Measurements from ENCODE around the gene LENG9. TPM values are rescaled to one million over a fixed set of nuclear protein-coding genes. Genes with fewer than 3 reads are reported as not detected.
"Not testable (repeated sequence)": the region's sequence is repeated elsewhere in the genome, so short reads cannot be mapped to it uniquely, and the experiment has no call there.

The LENG9 gene
- 18.1 TPM for total RNA-seq (ENCODE audit: insufficient read depth, low replicate concordance)

DNA sequence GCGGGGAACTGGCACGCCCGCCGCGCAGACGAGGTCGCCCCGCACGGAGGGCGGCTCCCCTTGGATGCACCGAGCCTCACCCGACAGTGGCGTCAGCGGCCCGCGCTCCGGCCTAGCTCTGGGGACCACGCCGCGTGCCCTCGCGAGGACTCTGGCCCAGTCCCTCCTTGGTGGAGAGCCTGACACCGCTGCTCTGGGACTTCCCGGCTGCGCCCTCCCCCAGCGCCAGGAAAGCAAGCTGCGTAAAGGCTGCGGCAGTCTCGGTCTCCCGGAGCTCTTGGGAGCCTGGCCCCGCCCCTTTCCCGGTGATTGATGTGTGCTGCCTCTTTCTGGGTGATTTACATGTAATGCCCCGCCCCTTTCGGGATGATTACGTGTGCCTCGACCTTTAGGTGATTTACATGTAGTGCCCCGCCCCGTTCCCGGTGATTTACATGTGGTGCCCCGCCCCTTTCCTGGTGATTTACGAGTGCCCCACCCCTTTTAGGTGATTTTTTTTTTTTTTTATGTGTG is at the start of gene LENG9:
LENG9 (minus strand) TSS at position 248 of the 513 bp plus-strand sequence. CDS start 252 bp downstream, outside the sequence.
- peak; percentile 99 for DNase-seq (ENCODE audit: low spot score)

GRCh38 chr19:54509200-54509940 is 45.8 kb upstream of the LENG9 start:
- not testable (repeated sequence) for DNase-seq (ENCODE audit: low spot score)

GRCh38 chr19:54508487-54508886 is 44.9 kb upstream of the LENG9 start:
- DNase-seq (ENCODE audit: low spot score) = not testable (repeated sequence)

DNA sequence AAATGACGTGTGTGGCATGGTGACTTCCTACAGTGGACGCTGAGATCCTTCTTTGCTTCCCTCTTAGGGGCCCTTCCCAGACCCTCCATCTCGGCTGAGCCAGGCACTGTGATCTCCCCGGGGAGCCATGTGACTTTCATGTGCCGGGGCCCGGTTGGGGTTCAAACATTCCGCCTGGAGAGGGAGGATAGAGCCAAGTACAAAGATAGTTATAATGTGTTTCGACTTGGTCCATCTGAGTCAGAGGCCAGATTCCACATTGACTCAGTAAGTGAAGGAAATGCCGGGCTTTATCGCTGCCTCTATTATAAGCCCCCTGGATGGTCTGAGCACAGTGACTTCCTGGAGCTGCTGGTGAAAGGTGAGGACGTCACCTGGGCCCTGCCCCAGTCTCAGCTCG is 44.2 kb upstream of the LENG9 start:
- DNase-seq (ENCODE audit: low spot score) = no peak

GRCh38 chr19:54507038-54507717 is 43.6 kb upstream of the LENG9 start:
- not testable (repeated sequence) for DNase-seq (ENCODE audit: low spot score)

DNA sequence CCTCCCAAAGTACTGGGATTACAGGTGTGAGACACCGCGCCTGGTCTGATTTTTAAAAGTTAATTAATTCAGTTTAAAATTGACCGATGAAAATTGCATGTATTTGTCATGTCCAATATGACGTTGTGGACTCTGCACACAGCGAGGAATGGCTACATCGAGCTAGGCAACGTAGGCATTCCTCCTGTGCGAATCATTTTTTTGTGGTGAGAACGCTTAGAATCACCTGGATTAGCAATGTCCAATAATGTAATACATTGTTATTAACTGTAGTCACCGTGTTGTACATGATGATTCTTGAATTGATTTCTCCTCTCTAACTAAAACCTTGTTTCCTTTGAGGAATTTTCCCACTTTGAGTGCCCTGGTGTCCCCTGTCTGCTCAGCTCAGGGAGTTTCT is 42.5 kb upstream of the LENG9 start:
- DNase-seq (ENCODE audit: low spot score) = no peak

- DNase-seq (ENCODE audit: low spot score) = not testable (repeated sequence)
These were observed 42.0 kb upstream of the LENG9 start for GRCh38 chr19:54505542-54505941.

DNA sequence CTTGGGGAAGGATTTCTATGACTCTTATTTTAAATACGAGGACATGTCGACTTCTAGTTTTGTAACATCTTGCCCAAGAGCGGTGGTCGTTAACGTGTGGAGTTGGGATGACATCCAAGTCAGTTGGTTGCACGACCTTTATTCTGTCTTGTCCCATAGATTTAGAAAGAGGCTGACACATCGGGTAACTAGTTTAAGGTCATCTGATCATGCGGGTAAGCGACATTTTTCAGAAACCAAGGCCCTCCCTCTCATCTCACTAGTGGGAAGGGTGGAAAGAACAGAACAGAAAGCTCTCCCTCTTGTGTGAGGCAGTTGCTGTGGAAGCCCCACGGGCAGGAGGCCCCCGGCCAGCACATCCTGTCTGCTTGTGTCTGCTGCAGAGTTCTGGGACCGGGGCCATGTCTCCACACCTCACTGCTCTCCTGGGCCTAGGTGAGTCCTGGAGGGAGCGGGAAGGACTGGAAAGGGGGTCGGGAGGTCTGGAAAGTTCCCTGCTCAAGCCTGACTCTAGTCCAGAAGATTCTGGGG is 39.0 kb upstream of the LENG9 start, which contains the start of gene LAIR2:
LAIR2 (plus strand) TSS at position 314 of the 531 bp plus-strand sequence; CDS start at position 402, 88 bp downstream.
- DNase-seq (ENCODE audit: low spot score) = no peak

DNA sequence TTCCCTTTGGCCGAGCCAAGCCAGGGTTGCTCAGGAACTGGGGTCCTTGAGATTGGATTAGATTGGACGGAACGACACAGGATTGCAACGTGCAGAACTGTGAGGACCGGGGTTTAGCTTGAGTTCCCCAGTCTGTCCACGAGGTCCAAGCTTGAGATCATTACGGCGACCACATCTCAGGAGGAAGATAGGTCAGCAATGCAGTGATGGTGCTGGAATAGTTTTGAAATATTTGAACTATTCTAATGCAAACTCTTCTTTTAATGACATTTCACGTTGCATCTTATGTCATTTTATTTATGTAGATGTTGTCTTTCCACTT is 34.8 kb upstream of the LENG9 start:
- DNase-seq (ENCODE audit: low spot score) = not testable (repeated sequence)

DNA sequence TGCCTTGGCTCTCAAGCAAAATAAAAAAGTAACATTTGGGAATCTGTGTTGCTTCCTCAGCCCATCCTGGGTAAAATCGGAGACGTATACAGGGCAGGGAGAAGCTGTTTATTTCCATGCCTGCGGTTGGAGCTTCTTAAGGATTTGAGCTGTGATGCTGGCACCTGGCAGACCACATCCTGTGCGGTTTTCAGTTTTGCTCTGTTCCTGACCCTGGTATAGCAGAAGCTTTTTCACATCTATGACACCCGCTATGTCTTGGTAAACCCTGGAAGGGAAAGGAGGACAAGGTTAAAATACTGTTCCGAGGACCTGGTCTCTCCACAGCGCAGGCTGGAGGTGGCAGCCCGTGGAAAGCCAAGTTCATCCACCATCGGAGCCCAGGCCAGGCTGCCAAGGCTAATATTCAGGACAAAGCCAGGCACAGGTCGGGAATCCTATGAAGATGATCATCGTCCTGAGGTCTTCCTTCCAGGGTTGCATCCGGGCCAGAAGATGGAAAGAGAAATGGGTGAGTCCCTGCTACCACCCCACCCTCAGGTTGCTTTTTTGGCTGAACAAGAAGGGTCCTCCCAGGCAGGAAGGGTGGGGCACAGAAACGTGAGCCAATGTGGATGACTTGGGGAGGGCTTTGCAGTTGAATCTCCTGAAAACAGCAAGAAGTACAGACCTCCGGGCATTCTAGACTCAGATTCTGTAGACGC is 34.3 kb upstream of the LENG9 start:
- DNase-seq (ENCODE audit: low spot score) = not testable (repeated sequence)

- not testable (repeated sequence) for DNase-seq (ENCODE audit: low spot score)
These were observed 31.7 kb upstream of the LENG9 start for GRCh38 chr19:54495284-54495683.

- DNase-seq (ENCODE audit: low spot score) = no peak
These were observed 30.5 kb upstream of the LENG9 start for GRCh38 chr19:54493967-54494585.

DNA sequence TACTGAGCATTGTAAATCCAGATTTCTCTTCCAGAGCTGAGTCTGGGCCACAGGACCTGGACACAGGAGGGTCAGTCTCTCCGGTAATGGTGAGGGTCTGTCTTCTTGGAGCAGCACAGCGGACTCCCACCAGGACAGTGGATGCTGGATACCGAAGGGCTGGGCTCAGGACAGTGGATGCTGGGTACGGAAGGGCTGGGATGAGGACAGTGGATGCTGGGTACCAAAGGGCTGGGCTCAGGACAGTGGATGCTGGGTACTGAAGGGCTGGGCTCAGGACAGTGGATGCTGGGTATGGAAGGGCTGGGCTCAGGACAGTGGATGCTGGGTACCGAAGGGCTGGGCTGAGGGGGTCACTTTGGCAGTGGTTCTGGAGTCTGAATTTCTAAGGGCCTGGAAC is 29.5 kb upstream of the LENG9 start:
- DNase-seq (ENCODE audit: low spot score) = not testable (repeated sequence)

DNA sequence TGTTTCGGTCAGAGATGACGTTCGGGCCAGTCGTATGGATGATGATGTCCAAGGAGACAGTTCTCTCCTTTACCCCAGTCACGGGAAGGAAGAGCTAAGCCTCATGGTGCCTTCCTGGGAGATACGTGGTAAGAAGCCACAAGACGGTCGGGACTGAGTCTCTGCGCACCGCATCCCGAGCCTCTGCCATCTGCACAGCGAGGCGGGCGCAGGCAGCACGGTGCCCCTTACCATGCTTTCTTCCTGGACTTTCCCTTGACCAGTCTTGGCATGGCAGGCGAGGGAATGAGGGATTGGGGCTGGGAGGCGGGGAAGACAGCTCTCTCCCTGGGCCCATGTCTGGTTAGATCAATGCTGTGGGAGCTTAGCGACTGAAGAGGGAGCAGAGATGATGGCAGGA is 29.0 kb upstream of the LENG9 start:
- DNase-seq (ENCODE audit: low spot score) = no peak

DNA sequence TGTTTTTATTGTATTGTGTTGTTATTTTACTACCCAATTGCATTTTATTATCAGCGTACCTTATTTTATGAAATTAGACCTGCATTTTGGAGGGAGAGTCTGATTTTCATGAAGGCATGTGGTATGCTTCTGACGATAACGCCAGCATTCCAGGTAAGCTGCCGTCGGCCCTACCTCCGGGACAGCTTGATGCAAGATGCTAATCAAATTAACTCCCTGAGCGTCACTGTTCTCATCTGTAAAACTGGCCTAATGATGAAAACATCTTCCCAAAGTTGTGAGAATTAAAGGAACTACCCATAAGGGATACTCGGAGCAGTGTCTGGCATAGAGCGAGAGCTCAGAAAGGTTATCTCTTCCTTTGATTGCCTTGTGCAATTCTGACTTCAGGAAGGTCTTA is 26.2 kb upstream of the LENG9 start:
- no peak for DNase-seq (ENCODE audit: low spot score)

GRCh38 chr19:54489341-54489740 is 25.8 kb upstream of the LENG9 start:
- DNase-seq (ENCODE audit: low spot score) = no peak

DNA sequence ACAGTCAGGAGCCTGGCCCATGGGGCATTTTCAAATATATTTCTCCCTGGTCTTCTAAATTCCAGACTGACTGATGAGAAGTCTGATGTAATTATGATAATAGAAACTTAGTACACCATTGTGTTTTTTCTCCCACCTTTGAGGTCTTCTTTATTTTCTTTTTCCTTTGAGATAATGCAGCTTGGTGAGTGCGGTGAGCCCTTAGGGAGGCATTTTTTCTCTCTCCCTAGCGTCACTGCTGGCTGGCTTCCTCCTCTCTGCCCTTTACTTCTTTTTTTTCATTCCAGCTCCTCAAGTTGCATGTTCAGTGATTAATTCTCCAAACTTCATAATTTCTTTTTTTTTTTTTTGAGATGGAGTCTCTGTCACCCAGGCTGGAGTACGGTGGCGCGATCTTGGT is 22.3 kb upstream of the LENG9 start:
- DNase-seq (ENCODE audit: low spot score) = no peak

DNA sequence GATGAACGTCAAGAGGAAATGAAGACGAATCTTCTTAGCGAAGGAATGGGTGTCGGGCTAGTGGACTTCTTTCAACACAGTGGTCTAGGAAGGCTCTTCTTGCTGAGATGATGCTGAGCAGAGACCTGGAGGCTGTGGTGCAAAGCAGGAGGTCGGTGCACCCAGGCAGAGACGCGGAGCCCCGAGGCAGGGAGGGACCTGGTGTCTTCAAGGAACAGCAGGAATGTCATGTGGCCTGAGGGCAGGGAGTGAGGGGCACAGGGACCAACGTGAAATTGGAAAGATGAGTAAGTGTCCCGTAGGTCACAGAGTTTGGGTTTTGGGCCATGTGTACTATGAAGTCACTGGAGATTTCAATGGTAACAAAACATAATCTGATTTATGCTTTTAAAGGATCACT is 20.9 kb upstream of the LENG9 start:
- DNase-seq (ENCODE audit: low spot score) = no peak

- DNase-seq (ENCODE audit: low spot score) = no peak
These were observed 19.3 kb upstream of the LENG9 start for GRCh38 chr19:54482889-54483288.

DNA sequence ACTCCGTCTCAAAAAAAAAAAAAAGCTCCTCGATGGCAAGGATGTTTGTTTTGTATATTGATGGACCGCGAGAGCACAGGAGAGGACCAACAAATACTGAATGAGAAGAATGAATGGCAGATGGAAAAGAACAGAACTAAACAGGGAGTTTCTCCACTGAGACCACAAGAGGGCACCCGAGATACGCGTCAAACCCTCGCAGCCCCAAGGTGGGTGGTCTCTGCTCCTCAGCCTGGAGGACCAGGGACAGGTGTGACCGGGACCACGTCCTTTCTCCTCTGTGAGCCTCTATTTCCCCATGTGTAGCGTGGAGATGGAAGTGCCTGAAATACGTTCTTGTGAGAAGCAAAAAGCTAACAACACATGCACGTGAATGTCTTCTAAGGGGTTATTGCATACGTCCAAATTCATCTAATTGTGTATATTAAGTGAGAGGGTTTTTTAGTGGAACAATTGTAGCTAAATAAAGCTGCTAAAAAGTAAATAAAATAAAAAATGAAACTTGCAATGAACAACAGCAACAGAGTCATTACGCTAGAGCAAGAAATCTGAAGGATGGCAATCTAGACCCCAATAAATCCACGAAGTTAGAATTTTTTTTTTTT is 17.9 kb upstream of the LENG9 start:
- peak; percentile 64 for DNase-seq (ENCODE audit: low spot score)

DNA sequence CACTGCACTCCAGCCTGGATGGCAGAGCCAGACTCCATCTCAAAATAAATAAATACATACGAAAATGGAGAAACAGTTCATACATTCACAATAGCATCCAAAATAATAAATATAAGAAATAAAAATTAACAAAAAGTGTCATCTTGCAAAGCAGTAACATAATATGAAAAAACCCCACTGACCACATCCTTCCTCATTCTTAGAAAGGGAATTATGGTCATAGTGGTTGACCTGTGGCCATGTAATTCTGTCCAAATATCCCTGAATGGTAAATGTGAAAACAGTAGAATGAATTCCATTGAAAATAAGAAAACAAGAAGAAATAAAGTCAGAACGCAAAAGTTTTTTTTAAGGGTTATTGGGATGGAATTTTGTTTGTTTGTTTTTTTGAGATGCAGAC is 16.5 kb upstream of the LENG9 start:
- no peak for DNase-seq (ENCODE audit: low spot score)
